ENCODE results near the gene PPM1H. TPM values are rescaled to one million over a fixed set of nuclear protein-coding genes. Genes with fewer than 3 reads are reported as not detected.
"Not testable (repeated sequence)": the region's sequence is repeated elsewhere in the genome, so short reads cannot be mapped to it uniquely, and the experiment has no call there.

The PPM1H gene
- total RNA-seq, 1 donor, result 13.4 TPM

- no peak for DNase-seq (ENCODE audit: insufficient read length, low spot score, missing footprints)
- Histone ChIP-seq H3K4me1 (ENCODE audit: insufficient read depth, low read length) (no peaks in the 10 kb centered on the region), H2AFZ (ENCODE audit: low read length) (no peak overlapping the region), H3K27ac (ENCODE audit: low read depth, low read length) (no peak overlapping the region), H3K4me3 (ENCODE audit: insufficient read depth, low read length) (no peak overlapping the region), H3K79me2 (ENCODE audit: insufficient read depth, low read length) (peaks cover 2% of the 10 kb centered on the region), H3K4me2 (ENCODE audit: insufficient read depth, low read length) (no peak overlapping the region), H3K36me3 (ENCODE audit: insufficient read depth, low read length) (no peaks in the 10 kb centered on the region), H3K9me3 (ENCODE audit: low read depth, low read length) (no peaks in the 10 kb centered on the region), H3K27me3 (ENCODE audit: insufficient read depth, low read length) (no peaks in the 10 kb centered on the region), H4K20me1 (ENCODE audit: insufficient read depth, low read length) (no peaks in the 10 kb centered on the region)
- TF ChIP-seq CTCF (IDR thresholded peaks at IDR 0.05; ENCODE audit: extremely low read depth, low read depth, low read length), result no peak
Observed at GRCh38 chr12:62882140-62882539, 52.8 kb downstream of the PPM1H start.

DNA sequence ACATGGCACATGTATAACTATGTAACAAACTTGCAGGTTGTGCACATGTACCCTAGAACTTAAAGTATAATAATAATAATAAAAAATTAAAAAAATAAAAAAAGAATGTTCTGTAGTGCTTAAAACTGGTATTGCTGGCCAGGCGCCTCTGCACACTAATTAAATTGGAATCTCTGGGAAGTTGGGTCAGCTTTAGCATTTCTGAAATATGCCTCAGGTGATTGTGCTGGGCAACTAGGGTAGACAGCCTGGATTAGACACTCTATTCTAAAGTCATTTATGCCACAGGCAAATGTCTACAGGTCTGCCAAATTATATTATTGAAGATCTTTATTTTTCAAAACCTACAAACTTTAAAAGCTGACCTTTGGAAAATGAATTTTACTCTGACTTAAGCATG is 55.3 kb downstream of the PPM1H start:
- H4K20me1 ChIP-seq (ENCODE audit: insufficient read depth, low read length), result no peaks in the 10 kb centered on the region
- H2AFZ ChIP-seq (ENCODE audit: low read length), result no peak overlapping the region
- no peaks in the 10 kb centered on the region for H3K79me2 ChIP-seq (ENCODE audit: insufficient read depth, low read length)
- H3K4me2 ChIP-seq (ENCODE audit: insufficient read depth, low read length), result no peak overlapping the region
- no peak overlapping the region for H3K4me3 ChIP-seq (ENCODE audit: insufficient read depth, low read length)
- no peak overlapping the region for H3K27ac ChIP-seq (ENCODE audit: low read depth, low read length)
- H3K36me3 ChIP-seq (ENCODE audit: insufficient read depth, low read length), result no peaks in the 10 kb centered on the region
- no peak for TF ChIP-seq CTCF (IDR thresholded peaks at IDR 0.05; ENCODE audit: extremely low read depth, low read depth, low read length)
- DNase-seq (ENCODE audit: insufficient read length, low spot score, missing footprints), result no peak
- H3K9me3 ChIP-seq (ENCODE audit: low read depth, low read length), result no peaks in the 10 kb centered on the region
- no peaks in the 10 kb centered on the region for H3K4me1 ChIP-seq (ENCODE audit: insufficient read depth, low read length)
- no peaks in the 10 kb centered on the region for H3K27me3 ChIP-seq (ENCODE audit: insufficient read depth, low read length)

GRCh38 chr12:62879228-62879627 is 55.7 kb downstream of the PPM1H start:
- H3K79me2 ChIP-seq (ENCODE audit: insufficient read depth, low read length); H3K27me3 ChIP-seq (ENCODE audit: insufficient read depth, low read length); H3K9me3 ChIP-seq (ENCODE audit: low read depth, low read length); H2AFZ ChIP-seq (ENCODE audit: low read length); H3K4me2 ChIP-seq (ENCODE audit: insufficient read depth, low read length); H3K27ac ChIP-seq (ENCODE audit: low read depth, low read length); H4K20me1 ChIP-seq (ENCODE audit: insufficient read depth, low read length); H3K4me3 ChIP-seq (ENCODE audit: insufficient read depth, low read length); H3K36me3 ChIP-seq (ENCODE audit: insufficient read depth, low read length); H3K4me1 ChIP-seq (ENCODE audit: insufficient read depth, low read length); DNase-seq (ENCODE audit: insufficient read length, low spot score, missing footprints): not testable (repeated sequence)

DNA sequence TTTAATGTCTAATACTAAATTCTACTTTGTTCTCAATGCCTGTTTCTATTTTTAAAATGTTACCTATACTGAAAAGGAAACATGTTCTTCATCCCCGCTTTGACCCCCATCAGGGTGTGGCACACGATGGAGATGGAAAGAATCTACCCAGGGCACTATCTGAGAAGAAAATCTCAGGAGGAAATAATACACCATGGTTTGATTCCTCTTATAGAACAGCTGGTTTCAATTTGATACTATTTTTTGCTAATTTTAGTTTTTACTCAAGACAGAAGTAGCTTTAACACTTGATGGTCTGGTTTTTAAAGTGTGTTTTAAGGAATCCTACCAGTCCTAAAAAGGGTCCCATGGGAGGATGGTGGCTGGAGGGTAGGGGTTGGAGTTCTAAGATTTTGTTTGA is 56.7 kb downstream of the PPM1H start:
- no peak for TF ChIP-seq CTCF (IDR thresholded peaks at IDR 0.05; ENCODE audit: extremely low read depth, low read depth, low read length)
- Histone ChIP-seq H3K4me2 (ENCODE audit: insufficient read depth, low read length) (no peak overlapping the region), H3K79me2 (ENCODE audit: insufficient read depth, low read length) (no peaks in the 10 kb centered on the region), H3K36me3 (ENCODE audit: insufficient read depth, low read length) (no peaks in the 10 kb centered on the region), H3K4me3 (ENCODE audit: insufficient read depth, low read length) (no peak overlapping the region), H2AFZ (ENCODE audit: low read length) (no peak overlapping the region), H3K9me3 (ENCODE audit: low read depth, low read length) (no peaks in the 10 kb centered on the region), H3K4me1 (ENCODE audit: insufficient read depth, low read length) (no peaks in the 10 kb centered on the region), H3K27me3 (ENCODE audit: insufficient read depth, low read length) (no peaks in the 10 kb centered on the region), H3K27ac (ENCODE audit: low read depth, low read length) (no peak overlapping the region), H4K20me1 (ENCODE audit: insufficient read depth, low read length) (no peaks in the 10 kb centered on the region)
- no peak for DNase-seq (ENCODE audit: insufficient read length, low spot score, missing footprints)

Measured in osteoblast (primary cell).